PC-9 (cell line): ENCODE data around the gene CIAPIN1.

Experiments
- EZH2 ChIP-seq: fragments of 200-600 bp; sonication (generic); IDR thresholded peaks from 2 replicates; pipeline ENCODE4 v1.8.0; 2017; ENCODE audit warnings: antibody characterized with exemption, low read depth
- TF ChIP-seq, protein P1 (sequence below): fragments of 200-600 bp; sonication (generic); conservative IDR thresholded peaks from 2 replicates; pipeline ENCODE4 v1.6.1; 2017; ENCODE audit warnings: mixed run types, antibody characterized with exemption, mild to moderate bottlenecking, moderate library complexity

DNA sequence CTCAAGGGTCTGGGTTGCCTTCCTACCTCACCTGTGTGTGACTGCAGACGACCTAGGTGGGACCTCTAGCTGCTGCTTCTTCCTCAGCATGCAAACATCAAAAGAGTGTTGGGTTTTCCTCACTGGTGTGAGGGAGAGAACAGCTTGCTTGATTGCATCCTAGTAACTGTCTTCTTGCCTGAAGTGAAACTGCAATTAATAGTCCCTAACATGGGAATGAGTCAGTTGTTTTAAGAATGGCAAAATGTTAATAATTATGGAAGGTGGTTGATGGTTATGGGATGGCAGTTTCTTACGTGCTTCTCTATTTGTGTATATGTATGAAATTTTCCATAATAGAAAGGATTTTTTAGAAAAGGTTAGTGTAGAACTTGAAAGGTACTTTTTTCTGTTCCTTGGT, 21.2 kb upstream of the CIAPIN1 start:
- TF ChIP-seq, protein P1, sequence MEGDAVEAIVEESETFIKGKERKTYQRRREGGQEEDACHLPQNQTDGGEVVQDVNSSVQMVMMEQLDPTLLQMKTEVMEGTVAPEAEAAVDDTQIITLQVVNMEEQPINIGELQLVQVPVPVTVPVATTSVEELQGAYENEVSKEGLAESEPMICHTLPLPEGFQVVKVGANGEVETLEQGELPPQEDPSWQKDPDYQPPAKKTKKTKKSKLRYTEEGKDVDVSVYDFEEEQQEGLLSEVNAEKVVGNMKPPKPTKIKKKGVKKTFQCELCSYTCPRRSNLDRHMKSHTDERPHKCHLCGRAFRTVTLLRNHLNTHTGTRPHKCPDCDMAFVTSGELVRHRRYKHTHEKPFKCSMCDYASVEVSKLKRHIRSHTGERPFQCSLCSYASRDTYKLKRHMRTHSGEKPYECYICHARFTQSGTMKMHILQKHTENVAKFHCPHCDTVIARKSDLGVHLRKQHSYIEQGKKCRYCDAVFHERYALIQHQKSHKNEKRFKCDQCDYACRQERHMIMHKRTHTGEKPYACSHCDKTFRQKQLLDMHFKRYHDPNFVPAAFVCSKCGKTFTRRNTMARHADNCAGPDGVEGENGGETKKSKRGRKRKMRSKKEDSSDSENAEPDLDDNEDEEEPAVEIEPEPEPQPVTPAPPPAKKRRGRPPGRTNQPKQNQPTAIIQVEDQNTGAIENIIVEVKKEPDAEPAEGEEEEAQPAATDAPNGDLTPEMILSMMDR: no peak
- TF ChIP-seq EZH2: no peak
